Measurements from ENCODE around the gene SMYD3. TPM values are rescaled to one million over a fixed set of nuclear protein-coding genes. Genes with fewer than 3 reads are reported as not detected.

Gene SMYD3
- total and polyA plus RNA-seq, 9 of the 15 experiments (the other 6 are each of a cell fraction or from before 2014, with no cell fraction given) = 128 to 440 (median 197) TPM

DNA sequence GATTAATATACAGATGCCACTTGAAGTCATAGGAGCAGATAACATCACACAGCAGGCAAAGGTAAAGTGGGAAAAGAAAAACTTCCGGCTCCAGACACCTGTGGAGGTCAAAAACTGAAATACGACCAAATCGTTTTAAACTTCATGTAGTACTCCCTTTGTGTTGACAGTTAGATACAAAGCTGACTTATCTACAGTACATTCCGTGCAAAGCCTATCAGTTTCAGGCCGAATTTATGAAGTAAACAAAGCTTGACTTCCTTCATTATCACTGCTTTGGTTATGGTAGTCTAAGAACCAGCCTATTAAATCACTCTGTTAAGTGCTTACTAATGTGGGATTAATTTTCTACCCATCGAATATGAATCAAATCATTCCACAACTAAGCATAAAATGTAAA lies 156.3 kb downstream of the SMYD3 start (continued):
- TF ChIP-seq, protein P1, sequence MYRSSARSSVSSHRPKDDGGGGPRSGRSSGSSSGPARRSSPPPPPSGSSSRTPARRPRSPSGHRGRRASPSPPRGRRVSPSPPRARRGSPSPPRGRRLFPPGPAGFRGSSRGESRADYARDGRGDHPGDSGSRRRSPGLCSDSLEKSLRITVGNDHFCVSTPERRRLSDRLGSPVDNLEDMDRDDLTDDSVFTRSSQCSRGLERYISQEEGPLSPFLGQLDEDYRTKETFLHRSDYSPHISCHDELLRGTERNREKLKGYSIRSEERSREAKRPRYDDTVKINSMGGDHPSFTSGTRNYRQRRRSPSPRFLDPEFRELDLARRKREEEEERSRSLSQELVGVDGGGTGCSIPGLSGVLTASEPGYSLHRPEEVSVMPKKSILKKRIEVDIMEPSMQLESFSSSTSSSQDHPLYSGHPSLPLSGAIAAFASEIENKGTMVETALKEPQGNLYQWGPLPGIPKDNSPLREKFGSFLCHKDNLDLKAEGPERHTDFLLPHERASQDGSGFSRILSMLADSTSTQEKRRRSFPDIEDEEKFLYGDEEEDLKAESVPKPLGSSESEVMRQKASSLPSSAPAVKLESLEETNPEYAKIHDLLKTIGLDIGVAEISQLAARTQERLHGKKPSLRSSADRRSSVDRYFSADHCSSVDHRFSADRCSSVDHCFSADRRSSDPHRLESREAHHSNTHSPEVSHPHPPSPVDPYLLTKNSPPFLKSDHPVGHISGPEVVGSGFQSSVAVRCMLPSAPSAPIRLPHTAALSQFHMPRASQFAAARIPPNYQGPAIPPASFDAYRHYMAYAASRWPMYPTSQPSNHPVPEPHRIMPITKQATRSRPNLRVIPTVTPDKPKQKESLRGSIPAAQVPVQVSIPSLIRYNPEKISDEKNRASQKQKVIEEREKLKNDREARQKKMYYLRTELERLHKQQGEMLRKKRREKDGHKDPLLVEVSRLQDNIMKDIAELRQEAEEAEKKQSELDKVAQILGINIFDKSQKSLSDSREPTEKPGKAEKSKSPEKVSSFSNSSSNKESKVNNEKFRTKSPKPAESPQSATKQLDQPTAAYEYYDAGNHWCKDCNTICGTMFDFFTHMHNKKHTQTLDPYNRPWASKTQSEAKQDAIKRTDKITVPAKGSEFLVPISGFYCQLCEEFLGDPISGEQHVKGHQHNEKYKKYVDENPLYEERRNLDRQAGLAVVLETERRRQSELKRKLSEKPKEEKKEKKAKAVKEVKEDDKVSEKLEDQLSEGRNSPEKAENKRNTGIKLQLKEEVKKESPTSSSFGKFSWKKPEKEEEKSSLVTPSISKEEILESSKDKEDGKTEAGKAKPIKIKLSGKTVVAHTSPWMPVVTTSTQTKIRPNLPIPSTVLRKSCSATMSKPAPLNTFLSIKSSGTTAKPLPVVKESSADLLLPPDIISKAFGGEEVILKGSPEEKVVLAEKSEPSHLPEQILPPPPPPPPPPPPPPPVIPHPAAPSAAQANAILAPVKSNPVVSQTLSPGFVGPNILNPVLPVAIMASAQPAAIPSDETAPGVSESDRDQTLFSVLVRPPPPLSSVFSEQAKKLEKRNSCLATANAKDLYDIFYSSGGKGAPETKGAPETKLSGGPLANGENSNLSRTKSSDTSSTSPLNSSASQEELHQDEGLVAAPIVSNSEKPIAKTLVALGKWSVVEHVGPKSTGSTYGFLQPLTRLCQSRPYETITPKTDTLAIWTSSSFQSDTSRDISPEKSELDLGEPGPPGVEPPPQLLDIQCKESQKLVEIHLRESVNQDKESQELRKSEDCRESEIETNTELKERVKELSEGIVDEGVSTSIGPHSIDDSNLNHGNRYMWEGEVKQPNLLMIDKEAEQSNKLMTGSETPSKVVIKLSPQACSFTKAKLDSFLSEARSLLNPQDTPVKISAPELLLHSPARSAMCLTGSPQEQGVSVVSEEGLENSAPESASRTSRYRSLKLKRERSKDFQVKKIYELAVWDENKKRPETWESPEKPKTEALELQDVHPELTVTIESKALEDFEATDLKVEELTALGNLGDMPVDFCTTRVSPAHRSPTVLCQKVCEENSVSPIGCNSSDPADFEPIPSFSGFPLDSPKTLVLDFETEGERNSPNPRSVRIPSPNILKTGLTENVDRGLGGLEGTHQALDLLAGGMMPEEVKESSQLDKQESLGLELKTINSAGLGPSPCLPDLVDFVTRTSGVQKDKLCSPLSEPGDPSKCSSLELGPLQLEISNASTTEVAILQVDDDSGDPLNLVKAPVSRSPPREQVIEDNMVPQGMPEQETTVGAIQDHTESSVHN (IDR thresholded peaks at IDR 0.05; ENCODE audit: borderline replicate concordance in 1 of 2, low read depth in 1 of 2) = no peak
- no peak for TF ChIP-seq HDAC1 (IDR thresholded peaks at IDR 0.05)
- TF ChIP-seq, protein P2, sequence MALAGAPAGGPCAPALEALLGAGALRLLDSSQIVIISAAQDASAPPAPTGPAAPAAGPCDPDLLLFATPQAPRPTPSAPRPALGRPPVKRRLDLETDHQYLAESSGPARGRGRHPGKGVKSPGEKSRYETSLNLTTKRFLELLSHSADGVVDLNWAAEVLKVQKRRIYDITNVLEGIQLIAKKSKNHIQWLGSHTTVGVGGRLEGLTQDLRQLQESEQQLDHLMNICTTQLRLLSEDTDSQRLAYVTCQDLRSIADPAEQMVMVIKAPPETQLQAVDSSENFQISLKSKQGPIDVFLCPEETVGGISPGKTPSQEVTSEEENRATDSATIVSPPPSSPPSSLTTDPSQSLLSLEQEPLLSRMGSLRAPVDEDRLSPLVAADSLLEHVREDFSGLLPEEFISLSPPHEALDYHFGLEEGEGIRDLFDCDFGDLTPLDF (CRISPR knock-in tag; IDR thresholded peaks at IDR 0.05) = no peak

Measured in K562 (cell line).